NT2/D1 (cell line): ENCODE data around the gene IFI35.

Source experiments
- SUZ12 ChIP-seq: IDR thresholded peaks from 2 replicates; pipeline ENCODE4 v1.6.1; 2011; ENCODE audit not compliant: insufficient read length, insufficient read depth; ENCODE audit errors: extremely low read depth
- YY1 ChIP-seq: IDR thresholded peaks from 2 replicates; pipeline ENCODE4 v1.6.1; 2011; ENCODE audit not compliant: insufficient read length, insufficient read depth
- ZNF274 ChIP-seq: IDR thresholded peaks from 2 replicates; pipeline ENCODE4 v1.6.1; 2011; ENCODE audit warnings: mild to moderate bottlenecking, low read depth, low read length

DNA sequence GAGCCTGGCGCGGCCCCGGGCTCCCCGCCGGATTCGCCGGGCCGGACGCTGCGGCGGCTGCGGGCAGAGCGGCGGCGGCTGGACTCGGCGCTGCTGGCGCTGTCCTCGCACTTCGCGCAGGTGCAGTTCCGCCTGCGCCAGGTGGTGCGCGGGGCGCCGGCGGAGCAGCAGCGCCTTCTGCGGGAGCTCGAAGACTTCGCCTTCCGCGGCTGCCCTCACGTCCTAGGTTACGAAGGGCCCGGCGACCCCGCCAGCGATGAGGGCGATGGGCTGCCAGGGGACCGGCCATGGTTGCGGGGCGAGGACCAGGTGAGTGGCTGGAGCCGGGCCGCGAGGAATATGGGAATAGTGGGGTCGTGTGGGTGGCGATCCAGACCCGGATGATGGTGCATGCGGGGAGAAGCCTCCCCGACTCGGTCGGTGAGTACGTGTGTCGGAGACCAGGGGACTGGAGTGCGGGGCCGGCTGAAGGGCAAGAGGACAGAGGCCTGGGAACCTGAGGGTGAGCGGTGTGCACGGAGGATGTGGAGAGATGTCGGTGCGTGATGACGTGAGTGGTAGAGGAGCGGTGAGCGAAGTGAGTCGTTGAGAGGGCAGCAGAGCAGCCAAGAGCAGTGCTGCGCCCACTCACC lies 25.7 kb upstream of the IFI35 start:
- TF ChIP-seq SUZ12 (no peak), ZNF274 (no peak), YY1 (no peak)
